Hepatocyte (in vitro differentiated cells): ENCODE results near the gene HCRTR1. TPM values are rescaled to one million over a fixed set of nuclear protein-coding genes. Genes with fewer than 3 reads are reported as not detected.

Experiments
- DNase-seq: peaks from one replicate; pipeline ENCODE4 v3.0.0-alpha.2; 2016; ENCODE audit warnings: low spot score
- H2AFZ ChIP-seq: fragments of 200-600 bp; sonication (generic); 2 replicates; pipeline ENCODE4 v1.6.0; 2016; ENCODE audit warnings: antibody characterized with exemption, mild to moderate bottlenecking
- H3K27ac ChIP-seq: fragments of 200-600 bp; sonication (generic); 2 replicates; pipeline ENCODE4 v1.5.1; 2016; ENCODE audit warnings: mild to moderate bottlenecking
- H3K27me3 ChIP-seq: fragments of 200-600 bp; sonication (generic); 2 replicates; pipeline ENCODE4 v1.6.1; 2016
- H3K36me3 ChIP-seq: fragments of 200-600 bp; sonication (generic); replicated peaks from 2 replicates; pipeline ENCODE4 v1.5.1; 2016; ENCODE audit warnings: low read depth; ENCODE audit not compliant: insufficient read depth
- H3K4me1 ChIP-seq: fragments of 200-600 bp; sonication (generic); 2 replicates; pipeline ENCODE4 v1.5.1; 2016; ENCODE audit warnings: mild to moderate bottlenecking, moderate library complexity; ENCODE audit not compliant: insufficient read depth
- H3K4me2 ChIP-seq: fragments of 200-600 bp; sonication (generic); 2 replicates; pipeline ENCODE4 v1.6.0; 2016
- H3K4me3 ChIP-seq: fragments of 200-600 bp; sonication (generic); 2 replicates; pipeline ENCODE4 v1.5.1; 2016; ENCODE audit warnings: mild to moderate bottlenecking
- H3K79me2 ChIP-seq: fragments of 200-600 bp; sonication (generic); 2 replicates; pipeline ENCODE4 v1.6.0; 2017; ENCODE audit warnings: mild to moderate bottlenecking
- H3K9me2 ChIP-seq: fragments of 200-600 bp; sonication (generic); replicated peaks from 2 replicates; pipeline ENCODE4 v1.6.0; 2017; ENCODE audit warnings: mild to moderate bottlenecking; ENCODE audit not compliant: insufficient read depth
- H3K9me3 ChIP-seq: fragments of 200-600 bp; sonication (generic); 2 replicates; pipeline ENCODE4 v1.5.1; 2016; ENCODE audit warnings: low read depth, mild to moderate bottlenecking
- H4K20me1 ChIP-seq: fragments of 200-600 bp; sonication (generic); 2 replicates; pipeline ENCODE4 v1.6.0; 2016; ENCODE audit warnings: mild to moderate bottlenecking; ENCODE audit not compliant: insufficient read depth, poor library complexity, severe bottlenecking
- CTCF ChIP-seq: fragments of 200-600 bp; sonication (generic); IDR thresholded peaks from 2 replicates; pipeline ENCODE4 v1.5.1; 2016; ENCODE audit warnings: antibody characterized with exemption, mild to moderate bottlenecking; ENCODE audit not compliant: poor library complexity
- EZH2 ChIP-seq: fragments of 200-600 bp; sonication (generic); IDR thresholded peaks from 2 replicates; pipeline ENCODE4 v1.6.1; 2016; ENCODE audit warnings: antibody characterized with exemption, mild to moderate bottlenecking, borderline replicate concordance
- EZH2phosphoT487 ChIP-seq: fragments of 200-600 bp; sonication (generic); IDR thresholded peaks from one replicate; pipeline ENCODE4 v1.6.1; 2018; ENCODE audit warnings: antibody characterized with exemption, mild to moderate bottlenecking, low read depth, moderate library complexity; ENCODE audit not compliant: unreplicated experiment, severe bottlenecking
- WGBS: methylation state at CpG from one replicate; pipeline ENCODE4 v1.1.6; 2016; ENCODE audit warnings: low lambda C conversion rate; ENCODE audit errors: missing lambda C conversion rate; 5-methylcytosine and 5-hydroxymethylcytosine counted together
- polyA plus RNA-seq: library from polyadenylated mRNA; unstranded; fragments of >200 nt; fragmentation: Nextera tagmentation; extraction: Ambion mirVana; gene quantifications from 2 replicates; pipeline ENCODE4 v1.2.1, GENCODE V29; 2016
- total RNA-seq: library from RNA; depleted of rRNA; stranded (reverse); fragments of >200 nt; gene quantifications from 2 replicates; pipeline ENCODE4 v1.2.3, GENCODE V29; 2014

Gene HCRTR1
- total and polyA plus RNA-seq, 2 experiments from 2014 or later = not detected

DNA sequence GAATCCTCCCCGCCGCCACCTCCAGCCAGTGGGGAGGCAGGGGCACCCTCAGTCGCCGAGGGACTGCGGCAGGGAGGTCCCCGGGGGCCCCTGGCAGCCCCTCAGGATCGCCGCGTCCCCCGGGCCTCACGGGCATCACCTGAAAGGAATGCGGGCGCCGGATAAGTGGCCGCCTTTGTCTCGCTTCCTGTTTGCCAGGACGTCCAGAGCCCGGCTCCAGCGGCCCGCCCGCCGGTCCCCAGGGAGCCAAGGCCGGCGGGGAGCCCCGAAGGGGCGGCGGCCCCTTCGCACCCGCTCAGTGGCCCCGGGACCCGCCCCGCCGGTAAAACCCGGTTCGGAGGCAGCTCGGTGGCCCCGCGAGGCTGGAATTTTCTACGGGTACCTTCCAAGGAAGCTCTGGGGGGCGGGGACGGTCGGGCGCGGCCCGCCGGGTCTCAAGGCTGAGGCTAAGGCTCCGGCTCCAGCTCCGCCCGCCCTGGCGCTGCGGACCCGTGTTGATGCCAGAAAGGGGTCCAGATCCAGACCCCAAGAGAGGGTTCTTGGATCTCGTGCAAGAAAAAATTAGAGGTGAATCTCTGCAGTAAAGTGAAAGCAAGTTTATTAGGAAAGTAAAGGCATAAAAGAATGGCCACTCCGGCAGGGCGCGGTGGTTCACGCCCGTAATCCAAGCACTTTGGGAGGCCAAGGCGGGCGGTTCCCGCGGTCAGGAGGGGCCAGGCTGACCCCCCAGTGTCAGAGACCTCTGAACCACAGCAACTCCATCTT, 28.6 kb upstream of the HCRTR1 start:
- peak; percentile 61 for DNase-seq
- peak overlapping the region; percentile 79 for H2AFZ ChIP-seq

DNA sequence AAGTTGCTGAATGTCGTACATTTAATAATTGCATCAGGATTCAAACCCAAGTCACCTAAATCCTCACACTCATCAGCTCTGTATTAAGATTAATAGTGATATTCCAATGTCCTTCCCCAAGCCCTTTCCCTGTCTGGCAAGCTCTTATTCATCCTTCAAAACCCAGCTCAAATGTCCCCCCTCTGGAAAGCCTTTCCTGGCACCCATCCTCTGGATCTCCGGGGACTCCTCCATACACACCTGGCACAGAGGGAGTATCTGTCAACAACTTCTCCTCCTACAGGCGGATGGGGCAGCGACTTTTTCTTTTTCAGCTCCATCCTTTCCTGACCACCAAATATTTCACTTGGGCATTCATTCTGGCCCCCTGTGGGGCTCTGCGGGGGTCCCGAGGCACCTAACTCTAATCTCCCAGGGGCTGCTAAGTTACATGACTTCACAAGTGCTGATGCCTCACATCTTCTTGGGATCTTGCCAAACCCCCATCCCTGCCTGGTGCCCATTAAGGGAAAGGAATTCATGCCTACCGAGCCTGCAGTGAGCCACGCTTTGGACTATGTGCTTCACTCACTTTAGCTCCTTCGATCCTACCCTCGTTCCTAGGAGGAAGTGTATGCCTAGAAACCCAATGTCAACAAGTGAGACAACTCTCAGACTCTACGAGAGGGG, 25.9 kb upstream of the HCRTR1 start:
- TF ChIP-seq EZH2phosphoT487 = no peak
- TF ChIP-seq EZH2 = no peak
- TF ChIP-seq CTCF = no peak
- peaks cover 18% of the 10 kb centered on the region for H3K4me1 ChIP-seq
- H3K27me3 ChIP-seq = no peaks in the 10 kb centered on the region
- no peaks in the 10 kb centered on the region for H4K20me1 ChIP-seq
- no peaks in the 10 kb centered on the region for H3K36me3 ChIP-seq
- no peaks in the 10 kb centered on the region for H3K9me2 ChIP-seq
- no peaks in the 10 kb centered on the region for H3K9me3 ChIP-seq
- no peaks in the 10 kb centered on the region for H3K79me2 ChIP-seq
- no peak for DNase-seq
- H3K4me2 ChIP-seq = no peak overlapping the region
- H3K4me3 ChIP-seq = no peak overlapping the region
- H3K27ac ChIP-seq = no peak overlapping the region
- WGBS = 70% methylated on average over 11 of the region's 11 CpGs
- no peak overlapping the region for H2AFZ ChIP-seq

More for the DNA sequence above, 28.6 kb upstream of the HCRTR1 start:
- WGBS = 23% methylated on average over 43 of the region's 62 CpGs
- Histone ChIP-seq H3K79me2 (no peaks in the 10 kb centered on the region), H4K20me1 (no peaks in the 10 kb centered on the region), H3K9me2 (no peaks in the 10 kb centered on the region), H3K36me3 (no peaks in the 10 kb centered on the region), H3K27ac (peak overlapping the region; percentile 72), H3K4me3 (no peak overlapping the region), H3K4me2 (peak overlapping the region; percentile 86), H3K27me3 (no peaks in the 10 kb centered on the region), H3K4me1 (peaks cover 23% of the 10 kb centered on the region), H3K9me3 (no peaks in the 10 kb centered on the region)
- no peak for TF ChIP-seq EZH2

GRCh38 chr1:31592132-31592531, 25.4 kb upstream of the HCRTR1 start:
- H3K27ac ChIP-seq = no peak overlapping the region

More at GRCh38 chr1:31592132-31592531, 25.4 kb upstream of the HCRTR1 start:
- Histone ChIP-seq H2AFZ (no peak overlapping the region), H3K9me3 (no peaks in the 10 kb centered on the region), H3K9me2 (no peaks in the 10 kb centered on the region), H4K20me1 (no peaks in the 10 kb centered on the region), H3K4me3 (no peak overlapping the region), H3K36me3 (no peaks in the 10 kb centered on the region), H3K79me2 (no peaks in the 10 kb centered on the region), H3K4me1 (peaks cover 18% of the 10 kb centered on the region), H3K27me3 (no peaks in the 10 kb centered on the region), H3K4me2 (no peak overlapping the region)
- no peak for DNase-seq
- no peak for TF ChIP-seq CTCF
